ENCODE results near the gene STAC3.

- TF ChIP-seq POLR2A (IDR thresholded peaks at IDR 0.05) (no peak), CTCF (IDR thresholded peaks at IDR 0.05 in 4 of 5, conservative IDR thresholded peaks at IDR 0.05 in 1 of 5) (no peak)
Measured at GRCh38 chr12:57241402-57242310, 9.3 kb downstream of the STAC3 start.
